Motor neuron (in vitro differentiated cells): ENCODE results near the gene ZNF439. TPM values are rescaled to one million over a fixed set of nuclear protein-coding genes. Genes with fewer than 3 reads are reported as not detected.
A peak's percentile ranks its signal among the peaks of the same experiment; 100 is the strongest.
"Not testable (repeated sequence)": the region's sequence is repeated elsewhere in the genome, so short reads cannot be mapped to it uniquely, and the experiment has no call there.

Source experiments
- ATAC-seq, 8 experiments: fragments of 200-7000 bp; cut with Tn5 transposase; replicated peaks in 6 of 8; 2 replicates each; pipeline ENCODE4 v1.8.0; 2021; ENCODE audit warnings: mild to moderate bottlenecking in 8 of 8, moderate library complexity in 8 of 8
- H3K27ac ChIP-seq, 2 donors: fragments of 250-450 bp; sonication (Bioruptor Pico); 2 replicates each; pipeline ENCODE4 v1.9.0; 2021; ENCODE audit warnings: antibody characterized with exemption in 2 of 2, mild to moderate bottlenecking in 2 of 2, moderate library complexity in 1 of 2
- H3K4me1 ChIP-seq, 2 donors: fragments of 250-450 bp; sonication (Bioruptor Pico); replicated peaks in 1 of 2; 2 replicates each; pipeline ENCODE4 v1.6.1; 2021; ENCODE audit warnings: antibody characterized with exemption in 2 of 2, mild to moderate bottlenecking in 2 of 2, moderate library complexity in 1 of 2
- H3K4me3 ChIP-seq, 5 donors: fragments of 250-450 bp; sonication (Bioruptor Pico); 2 replicates each; pipeline ENCODE4 v1.9.0; 2021; ENCODE audit warnings: antibody characterized with exemption in 5 of 5, mild to moderate bottlenecking in 5 of 5, moderate library complexity in 4 of 5
- WGBS, 10 experiments: fragments of 450-650 bp; shearing (Covaris generic); methylation state at CpG; one replicate each; pipeline ENCODE4 v1.0.0; 2022; 5-methylcytosine and 5-hydroxymethylcytosine counted together
- in situ Hi-C, 9 experiments: fragments of 400-800 bp; cut with MboI; loops; one replicate each; pipeline ENCODE4 v1.15.0; 2021; ENCODE audit warnings: low sequenced_read_pairs in 9 of 9, low pct_unique_long_range_greater_than_20kb in 2 of 9; ENCODE audit not compliant: unreplicated experiment in 9 of 9
- total RNA-seq, 8 experiments: library from RNA; unstranded; fragments of 300-600 nt; gene quantifications; 2 replicates each; pipeline versions ENCODE4 v1.2.3 to v1.2.4, GENCODE V29; 2022

The ZNF439 gene
- total RNA-seq, result 10 to 100 TPM in 4 of 8 experiments, 1 to 10 TPM in 4; 1.7 to 19.2 (median 11.0) TPM

DNA sequence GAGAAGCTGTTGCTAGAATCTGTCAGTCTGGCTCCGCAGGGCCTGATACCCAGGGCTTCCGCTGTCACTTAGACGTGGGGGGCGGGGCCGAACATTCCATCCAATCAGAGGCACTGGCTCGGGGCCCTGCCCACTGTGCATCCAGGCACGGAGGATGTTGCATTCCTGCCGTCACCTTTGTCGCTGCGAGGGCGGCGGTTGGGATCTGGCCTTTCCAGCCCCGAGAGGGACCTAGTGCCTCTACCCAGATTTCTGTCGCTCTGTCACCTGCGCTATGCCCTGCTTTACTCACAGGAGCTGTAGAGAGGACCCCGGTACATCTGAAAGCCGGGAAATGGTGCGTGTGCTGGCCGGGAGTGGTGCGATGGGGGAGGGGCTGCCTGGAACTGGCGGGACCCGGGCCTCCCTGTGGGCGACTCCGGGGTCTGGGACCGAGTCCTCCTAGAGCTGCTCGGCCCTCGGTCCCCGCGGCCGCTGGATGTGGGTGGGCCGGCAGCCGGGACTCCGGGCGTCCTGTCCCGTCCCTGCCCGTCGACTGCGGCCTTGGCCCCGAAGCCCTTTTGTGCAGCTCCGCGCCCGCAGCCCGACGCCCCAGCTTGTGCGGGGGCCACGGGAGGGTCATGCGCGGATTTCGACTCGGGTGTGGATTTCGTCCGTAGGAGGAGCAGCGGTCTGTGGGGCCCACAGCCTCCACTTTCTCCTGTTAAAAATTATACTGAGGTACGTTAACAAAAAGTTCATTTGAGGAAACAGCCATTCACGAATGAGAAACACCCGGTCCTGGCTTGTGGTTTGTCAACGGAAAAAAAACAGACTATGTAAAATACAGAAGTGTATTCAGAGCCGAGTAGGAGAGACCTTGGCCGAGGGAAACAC is at the start of gene ZNF439:
TSS of gene ZNF439 (plus strand) at position 133 of the 876 bp plus-strand sequence. CDS start at position 275, 142 bp downstream.
- in situ Hi-C loops, result no loop called here
- 0 to 50% (median 5%) methylated on average over 1 to 23 of the region's 59 CpGs; no CpG with 5 or more reads in 1 of the 10 experiments for WGBS, 10 experiments
- peaks cover 7 to 11% of the 10 kb centered on the region in 2 donors for H3K4me1 ChIP-seq
- H3K4me3 ChIP-seq, result peak within 1 kb of the TSS; percentile 50 to 79 (median 71)
- peak within 1 kb of the TSS; percentile 72 to 80 for H3K27ac ChIP-seq
- peak; percentile 96 to 99 (median 99) for ATAC-seq

DNA sequence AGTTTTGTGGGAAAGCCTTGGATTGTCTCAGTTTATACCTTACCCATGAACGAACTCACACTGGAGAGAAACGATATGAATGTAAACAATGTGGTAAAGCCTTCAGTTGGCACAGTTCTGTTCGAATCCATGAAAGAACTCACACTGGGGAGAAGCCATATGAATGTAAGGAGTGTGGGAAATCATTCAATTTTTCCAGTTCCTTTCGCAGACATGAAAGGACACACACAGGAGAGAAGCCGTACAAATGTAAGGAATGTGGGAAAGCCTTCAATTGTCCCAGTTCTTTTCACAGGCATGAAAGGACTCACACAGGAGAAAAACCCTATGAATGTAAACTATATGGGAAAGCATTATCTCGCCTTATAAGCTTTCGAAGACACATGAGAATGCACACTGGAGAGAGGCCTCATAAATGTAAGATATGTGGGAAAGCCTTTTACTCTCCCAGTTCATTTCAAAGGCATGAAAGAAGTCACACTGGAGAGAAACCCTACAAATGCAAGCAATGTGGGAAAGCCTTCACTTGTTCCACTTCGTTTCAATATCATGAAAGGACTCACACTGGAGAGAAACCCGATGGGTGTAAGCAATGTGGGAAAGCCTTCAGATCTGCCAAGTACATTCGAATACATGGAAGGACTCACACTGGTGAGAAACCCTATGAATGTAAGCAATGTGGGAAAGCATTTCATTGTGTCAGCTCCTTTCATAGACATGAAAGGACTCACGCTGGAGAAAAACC is 42.0 kb upstream of the ZNF439 start:
- in situ Hi-C loops, result no loop called here
- no peak for ATAC-seq
- Histone ChIP-seq H3K27ac (no peak overlapping the region), H3K4me3 (no peak overlapping the region), H3K4me1 (no peaks in the 10 kb centered on the region)
- WGBS, 10 experiments, result 29 to 100% (median 84%) methylated on average over 1 to 11 of the region's 11 CpGs

DNA sequence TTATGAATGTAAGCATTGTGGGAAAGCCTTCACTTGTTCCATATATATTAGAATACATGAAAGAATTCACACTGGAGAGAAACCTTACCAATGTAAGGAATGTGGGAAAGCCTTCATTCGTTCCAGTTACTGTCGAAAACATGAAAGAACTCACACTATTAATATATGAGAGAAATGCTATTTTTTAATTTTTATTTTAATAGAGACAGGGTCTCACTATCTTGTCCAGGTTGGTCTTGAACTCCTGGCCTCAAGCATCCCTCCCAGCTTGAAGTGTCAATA is 41.5 kb upstream of the ZNF439 start:
- WGBS, 10 experiments, result 0 to 100% (median 88%) methylated on average over 1 to 2 of the region's 2 CpGs; no CpG with 5 or more reads in 2 of the 10 experiments
- Histone ChIP-seq H3K4me3 (no peak overlapping the region), H3K4me1 (no peaks in the 10 kb centered on the region), H3K27ac (no peak overlapping the region)
- ATAC-seq, result no peak
- in situ Hi-C loops, result no loop called here

DNA sequence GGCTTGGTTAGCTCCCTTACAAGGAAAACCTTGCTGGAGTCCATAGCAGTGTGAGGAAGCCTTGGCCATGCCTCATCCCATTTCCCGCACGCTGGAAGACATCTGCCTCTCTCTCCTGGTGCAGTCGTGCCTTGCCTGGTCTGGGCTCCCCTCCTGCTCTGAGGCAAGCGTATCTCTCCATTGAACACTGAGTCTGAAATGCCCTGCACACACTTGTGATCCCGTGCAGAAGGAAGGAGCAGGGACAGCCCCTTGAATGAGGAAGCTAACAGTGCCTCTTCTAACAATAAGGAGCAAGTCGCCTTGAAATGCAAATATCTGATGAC is 34.9 kb upstream of the ZNF439 start:
- peak overlapping the region; percentile 53 to 82 (median 70) for H3K4me3 ChIP-seq
- peaks cover 0 to 3% of the 10 kb centered on the region in 2 donors for H3K4me1 ChIP-seq
- in situ Hi-C loops, result no loop called here
- WGBS, 10 experiments, result 0 to 20% (median 0%) methylated on average over 1 to 5 of the region's 6 CpGs; no CpG with 5 or more reads in 3 of the 10 experiments
- peak overlapping the region; percentile 54 to 93 for H3K27ac ChIP-seq
- ATAC-seq, result peak; percentile 35 to 71 (median 68)

DNA sequence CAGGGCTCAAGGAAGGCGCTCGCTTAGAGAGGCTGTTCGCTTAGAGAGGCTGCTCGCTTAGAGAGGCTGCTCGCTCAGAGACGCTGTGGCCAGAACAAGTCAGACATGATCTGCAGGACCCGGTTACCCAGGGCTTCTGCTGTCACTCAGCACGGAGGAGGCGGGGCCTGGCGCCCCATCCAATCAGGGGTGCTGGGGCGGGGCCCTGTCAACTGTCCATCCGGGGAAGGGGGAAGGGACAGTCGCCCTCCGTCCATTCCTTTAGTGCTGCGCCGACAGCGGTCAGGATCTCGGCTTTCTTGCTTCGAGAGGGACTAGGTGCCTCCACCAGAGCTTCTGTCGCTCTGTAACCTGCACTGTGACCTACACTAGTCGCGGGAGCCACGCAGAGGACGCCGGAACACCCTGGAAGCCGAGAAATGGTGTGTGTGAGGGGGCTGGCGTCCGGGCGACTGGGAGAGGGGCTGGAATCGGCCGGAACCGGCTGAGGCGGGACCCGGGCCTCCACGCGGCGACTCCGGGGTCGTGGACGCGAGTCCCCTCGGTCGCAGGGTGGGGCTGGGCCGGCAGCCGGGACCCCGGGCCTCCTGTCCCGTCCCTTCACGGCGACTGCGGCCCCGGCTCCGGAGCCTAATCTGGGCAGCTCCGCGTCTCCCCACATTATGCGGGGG is 34.4 kb upstream of the ZNF439 start, which contains the start of gene ZNF440:
TSS of gene ZNF440 (plus strand) at position 245 of the 671 bp plus-strand sequence. CDS start at position 420, 175 bp downstream.
- Histone ChIP-seq H3K27ac (peak within 1 kb of the TSS; percentile 83 to 93), H3K4me3 (peak within 1 kb of the TSS; percentile 53 to 82 (median 70)), H3K4me1 (peaks cover 0 to 3% of the 10 kb centered on the region in 2 donors)
- WGBS, 10 experiments, result 0% methylated on average over 2 to 4 of the region's 55 CpGs; no CpG with 5 or more reads in 5 of the 10 experiments
- ATAC-seq, result peak; percentile 98 to 99 (median 99)
- in situ Hi-C loops, result no loop called here

DNA sequence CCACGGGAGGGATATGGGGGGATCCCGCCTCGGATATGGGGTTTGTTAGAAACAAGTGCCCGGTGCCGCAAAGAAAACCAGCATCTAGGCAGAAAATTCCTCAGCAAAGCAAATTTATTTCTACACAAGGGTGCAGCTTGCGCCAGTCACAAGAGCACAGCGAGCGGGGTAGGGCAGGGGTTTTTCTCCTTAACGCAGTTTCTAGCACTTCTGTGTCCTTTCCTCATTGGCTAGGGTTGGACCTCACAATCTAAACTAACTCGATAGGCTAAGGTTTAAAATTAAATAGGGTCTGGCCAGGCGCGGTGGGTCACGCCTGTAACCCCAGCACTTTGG is 33.9 kb upstream of the ZNF439 start:
- Histone ChIP-seq H3K4me3 (peak overlapping the region; percentile 53 to 82 (median 70)), H3K4me1 (peaks cover 0 to 3% of the 10 kb centered on the region in 2 donors), H3K27ac (peak overlapping the region; percentile 83 to 93)
- in situ Hi-C loops, result no loop called here
- WGBS, 10 experiments, result 0% methylated on average over 2 of the region's 13 CpGs; no CpG with 5 or more reads in 9 of the 10 experiments
- peak in 3 of 8 experiments; percentile 6 to 21 (median 9) for ATAC-seq

DNA sequence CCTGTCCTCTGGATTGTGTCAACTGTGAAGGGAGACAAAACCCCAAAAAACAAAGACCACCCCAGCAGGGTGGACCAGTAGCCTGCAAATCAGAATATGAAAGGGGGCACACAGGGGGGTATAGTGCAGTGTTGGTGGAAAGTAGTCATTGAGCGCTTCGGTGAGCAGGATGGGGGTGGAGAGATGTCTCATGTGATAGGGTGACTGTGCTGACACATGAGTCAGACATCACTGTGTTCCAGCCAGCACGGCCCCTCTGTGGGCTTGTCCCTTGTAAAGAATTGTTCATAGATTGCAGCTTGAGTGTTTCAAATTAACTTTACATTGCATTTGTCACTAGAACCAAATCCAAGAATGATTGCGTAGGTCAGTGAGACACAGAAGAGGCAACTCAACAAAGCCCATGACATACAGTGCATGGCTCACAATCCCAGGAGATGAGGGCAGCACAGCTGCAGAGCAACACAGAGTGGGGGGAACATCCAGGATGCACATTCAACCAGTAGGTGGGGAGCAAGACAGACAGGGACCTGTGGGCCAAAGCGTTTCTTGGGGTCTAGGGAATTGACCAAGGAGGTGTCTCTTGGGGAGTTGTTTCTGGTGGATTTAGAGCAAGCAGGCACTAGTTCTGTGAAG is 26.9 kb upstream of the ZNF439 start:
- Histone ChIP-seq H3K4me1 (no peaks in the 10 kb centered on the region), H3K27ac (no peak overlapping the region), H3K4me3 (no peak overlapping the region)
- peak in 5 of 8 experiments; percentile 54 to 98 (median 82) for ATAC-seq
- in situ Hi-C loops, result no loop called here
- WGBS, 10 experiments, result 58 to 100% (median 100%) methylated on average over 1 to 2 of the region's 5 CpGs; no CpG with 5 or more reads in 4 of the 10 experiments

DNA sequence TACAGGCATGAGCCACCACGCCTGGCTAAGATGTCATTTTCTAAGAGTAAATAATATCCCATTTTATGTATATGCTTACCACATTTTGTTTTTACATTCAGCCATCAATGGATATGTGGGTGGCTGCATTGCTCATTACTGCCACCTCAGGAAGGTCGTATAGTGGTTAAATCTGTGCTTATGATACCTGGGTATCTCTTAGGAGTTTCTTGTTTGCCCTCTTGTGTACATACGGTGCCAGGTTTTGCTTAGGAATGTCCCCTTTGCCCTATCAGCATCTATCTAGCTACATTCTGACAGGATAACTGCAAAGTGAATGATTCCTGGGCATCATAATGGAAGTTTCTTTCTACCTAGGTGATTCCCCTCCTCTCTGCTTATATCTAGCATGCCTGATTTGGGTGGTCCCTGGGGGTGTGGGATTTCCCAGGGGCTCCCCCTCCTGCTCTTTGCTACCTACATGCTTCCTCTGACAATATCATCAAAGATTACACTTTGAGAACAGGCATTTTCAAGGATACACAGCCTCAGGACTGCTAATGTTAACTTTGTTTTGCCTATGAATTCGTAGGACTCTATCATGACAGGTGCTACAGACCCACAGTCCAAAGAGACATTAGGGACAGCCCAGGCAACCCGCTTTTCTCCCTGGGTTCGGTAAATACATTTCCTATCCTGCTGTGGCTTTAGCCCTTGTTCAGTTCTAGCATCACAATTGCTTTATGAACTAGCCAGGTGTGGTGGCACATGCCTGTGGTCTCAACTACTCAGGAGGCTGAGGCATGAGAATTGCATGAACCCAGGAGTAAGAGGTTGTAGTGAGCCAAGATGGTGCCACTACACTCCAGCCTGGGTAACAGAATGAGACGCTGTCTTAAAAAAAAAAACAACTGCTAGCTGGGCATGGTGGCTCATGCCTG is 19.3 kb upstream of the ZNF439 start:
- ATAC-seq, H3K27ac ChIP-seq, H3K4me1 ChIP-seq, H3K4me3 ChIP-seq, in situ Hi-C loops: not testable (repeated sequence)
- 86 to 100% (median 93%) methylated on average over 1 to 5 of the region's 7 CpGs; no CpG with 5 or more reads in 3 of the 10 experiments for WGBS, 10 experiments

DNA sequence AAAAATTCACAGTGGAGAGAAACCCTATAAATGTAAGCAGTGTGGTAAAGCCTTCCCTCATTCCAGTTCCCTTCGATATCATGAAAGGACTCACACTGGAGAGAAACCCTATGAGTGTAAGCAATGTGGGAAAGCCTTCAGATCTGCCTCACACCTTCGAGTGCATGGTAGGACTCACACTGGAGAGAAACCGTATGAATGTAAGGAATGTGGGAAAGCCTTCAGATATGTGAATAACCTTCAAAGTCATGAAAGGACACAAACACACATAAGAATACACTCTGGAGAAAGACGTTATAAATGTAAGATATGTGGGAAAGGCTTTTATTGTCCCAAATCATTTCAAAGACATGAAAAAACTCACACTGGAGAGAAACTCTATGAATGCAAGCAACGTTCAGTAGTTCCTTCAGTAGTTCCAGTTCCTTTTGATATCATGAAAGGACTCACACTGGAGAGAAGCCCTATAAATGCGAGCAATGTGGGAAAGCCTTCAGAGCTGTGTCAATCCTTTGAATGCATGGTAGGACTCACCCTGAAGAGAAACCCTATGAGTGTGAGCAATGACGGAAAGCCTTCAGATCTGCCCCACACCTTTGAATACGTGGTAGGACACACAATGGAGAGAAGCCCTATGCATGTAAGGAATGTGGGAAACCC is 16.1 kb upstream of the ZNF439 start:
- Histone ChIP-seq H3K27ac (no peak overlapping the region), H3K4me3 (no peak overlapping the region), H3K4me1 (no peaks in the 10 kb centered on the region)
- WGBS, 10 experiments, result 89 to 100% (median 92%) methylated on average over 1 to 7 of the region's 8 CpGs; no CpG with 5 or more reads in 1 of the 10 experiments
- ATAC-seq, result no peak
- in situ Hi-C loops, result no loop called here

DNA sequence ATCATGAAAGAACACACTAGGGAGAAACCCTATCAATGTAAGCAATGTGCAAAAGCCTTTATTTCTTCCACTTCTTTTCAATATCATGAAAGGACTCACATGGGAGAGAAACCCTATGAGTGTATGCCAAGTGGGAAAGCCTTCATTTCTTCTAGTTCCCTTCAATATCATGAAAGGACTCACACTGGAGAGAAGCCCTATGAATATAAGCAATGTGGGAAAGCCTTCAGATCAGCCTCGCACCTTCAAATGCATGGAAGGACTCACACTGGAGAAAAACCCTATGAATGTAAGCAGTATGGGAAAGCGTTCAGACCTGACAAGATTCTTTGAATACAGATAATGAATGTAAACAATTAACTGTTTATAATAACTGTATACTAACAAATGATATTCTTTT is 15.0 kb upstream of the ZNF439 start:
- Histone ChIP-seq H3K4me1 (no peaks in the 10 kb centered on the region), H3K4me3 (no peak overlapping the region), H3K27ac (no peak overlapping the region)
- in situ Hi-C loops, result no loop called here
- no peak for ATAC-seq
- WGBS, 10 experiments, result 84 to 100% (median 100%) methylated on average over 1 to 2 of the region's 2 CpGs; no CpG with 5 or more reads in 5 of the 10 experiments

DNA sequence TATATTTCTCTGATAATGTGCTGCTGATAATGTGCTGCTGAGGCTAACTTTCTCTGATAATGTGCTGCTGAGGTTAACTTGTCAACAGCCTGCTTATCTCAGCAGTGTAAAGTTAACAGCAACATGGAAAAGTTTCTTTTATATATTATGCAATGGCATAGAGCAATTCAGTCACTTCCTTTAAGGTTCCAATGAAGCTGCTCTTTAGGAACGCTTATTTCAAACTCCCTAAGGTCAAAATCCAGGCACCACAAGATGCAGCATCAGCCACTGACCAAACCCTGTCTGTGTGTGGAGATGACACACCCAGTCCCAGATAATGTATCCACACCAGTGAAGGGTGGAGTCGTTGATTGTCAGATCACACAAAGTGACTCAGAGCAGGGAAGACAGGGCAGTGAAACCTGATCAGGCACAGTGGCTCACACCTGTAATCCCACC is 12.9 kb upstream of the ZNF439 start:
- H3K4me3 ChIP-seq, in situ Hi-C loops, H3K27ac ChIP-seq, H3K4me1 ChIP-seq: not testable (repeated sequence)
- WGBS, 10 experiments, result 40 to 100% (median 89%) methylated on average over 1 to 2 of the region's 2 CpGs; no CpG with 5 or more reads in 4 of the 10 experiments
- peak in 2 of 8 experiments; percentile 99 to 100 for ATAC-seq
